Keratinocyte (primary cell): ENCODE measurements around the gene PRKCA. TPM values are rescaled to one million over a fixed set of nuclear protein-coding genes. Genes with fewer than 3 reads are reported as not detected.

ENCODE experiments used
- DNase-seq: peaks from one replicate; pipeline ENCODE4 v3.0.0-alpha.2; 2011; ENCODE audit warnings: low read depth, missing footprints, low spot score
- FAIRE-seq: peaks from 2 replicates; lab custom pipeline; 2011; peaks lifted over from hg19 to GRCh38; lab: Jason Lieb, UNC
- H2AFZ ChIP-seq: 2 replicates; pipeline ENCODE4 v1.6.0; 2012; ENCODE audit warnings: low read length, control low read depth, inconsistent platforms; ENCODE audit not compliant: control insufficient read depth
- H3K27ac ChIP-seq: 2 replicates; pipeline ENCODE4 v1.5.1; 2011; ENCODE audit warnings: low read length; ENCODE audit not compliant: control insufficient read depth, insufficient read depth
- H3K27me3 ChIP-seq: 3 replicates; pipeline ENCODE4 v1.6.0; 2011; ENCODE audit warnings: low read length; ENCODE audit not compliant: control insufficient read depth, insufficient read depth; ENCODE audit errors: extremely low read depth
- H3K36me3 ChIP-seq, 2 experiments: 2 replicates in 1 of 2; 3 replicates in 1 of 2; pipeline ENCODE4 v1.5.1; 2011; ENCODE audit warnings: low read length in 2 of 2, mild to moderate bottlenecking in 1 of 2; ENCODE audit not compliant: control insufficient read depth in 2 of 2, insufficient read depth in 2 of 2; ENCODE audit errors: extremely low read depth in 1 of 2
- H3K4me1 ChIP-seq: 3 replicates; pipeline ENCODE4 v1.5.1; 2011; ENCODE audit warnings: low read length; ENCODE audit not compliant: control insufficient read depth, insufficient read depth; ENCODE audit errors: extremely low read depth
- H3K4me2 ChIP-seq: 3 replicates; pipeline ENCODE4 v1.6.0; 2011; ENCODE audit warnings: low read depth, low read length; ENCODE audit not compliant: control insufficient read depth, insufficient read depth; ENCODE audit errors: extremely low read depth
- H3K4me3 ChIP-seq, 3 experiments: fragments of 200-600 bp in 1 of 3; sonication (generic) in 1 of 3; 2 replicates in 2 of 3; 3 replicates in 1 of 3; pipeline ENCODE4 v1.5.1; 2011 to 2016; ENCODE audit warnings: low read length in 3 of 3, mild to moderate bottlenecking in 3 of 3, control low read depth in 2 of 3, inconsistent platforms in 1 of 3, low read depth in 1 of 3, mixed read lengths in 1 of 3, mixed run types in 1 of 3, moderate library complexity in 1 of 3; ENCODE audit not compliant: control insufficient read depth in 2 of 3, insufficient read depth in 2 of 3; ENCODE audit errors: extremely low read depth in 1 of 3
- H3K79me2 ChIP-seq: 2 replicates; pipeline ENCODE4 v1.6.0; 2012; ENCODE audit warnings: low read length; ENCODE audit not compliant: control insufficient read depth, insufficient read depth
- H3K9ac ChIP-seq: 3 replicates; pipeline ENCODE4 v1.6.0; 2011; ENCODE audit warnings: low read length; ENCODE audit not compliant: control insufficient read depth, insufficient read depth; ENCODE audit errors: extremely low read depth
- H3K9me1 ChIP-seq: 3 replicates; pipeline ENCODE4 v1.6.0; 2011; ENCODE audit warnings: low read length; ENCODE audit not compliant: control insufficient read depth, insufficient read depth; ENCODE audit errors: extremely low read depth
- H3K9me3 ChIP-seq: 2 replicates; pipeline ENCODE4 v1.5.1; 2012; ENCODE audit warnings: low read depth, low read length; ENCODE audit not compliant: control insufficient read depth
- H4K20me1 ChIP-seq: 3 replicates; pipeline ENCODE4 v1.6.0; 2011; ENCODE audit warnings: low read length; ENCODE audit not compliant: control insufficient read depth, insufficient read depth; ENCODE audit errors: extremely low read depth
- EZH2 ChIP-seq: IDR thresholded peaks from one replicate; pipeline ENCODE4 v1.6.1; 2012; ENCODE audit warnings: inconsistent platforms, mild to moderate bottlenecking, low read length, moderate library complexity
- dilution Hi-C: fragments of 300-500 bp; cut with MboI; formaldehyde crosslinking; loops from one replicate; pipeline ENCODE4 v1.7.0; 2020; ENCODE audit warnings: low sequenced_read_pairs; ENCODE audit not compliant: extremely low pct_ligation_motif_present
- polyA plus RNA-seq, 5 experiments: library from polyadenylated mRNA; depleted of rRNA in 3 of 5; stranded (reverse) in 3 of 5; stranded (forward) in 1 of 5; unstranded in 1 of 5; fragments of >200 nt; gene quantifications; 1 replicate in 1 of 5; 2 replicates in 3 of 5; 3 replicates in 1 of 5; pipeline versions ENCODE4 v1.2.1 to v1.2.3, GENCODE V29; 2011 to 2012; ENCODE audit warnings: missing spikeins in 2 of 5, low read depth in 1 of 5, low replicate concordance in 1 of 5
- TF ChIP-seq, protein P1 (sequence below), 3 experiments: IDR thresholded peaks in 1 of 3; conservative IDR thresholded peaks in 1 of 3; optimal IDR thresholded peaks in 1 of 3; 2 replicates in 2 of 3; 3 replicates in 1 of 3; pipeline versions ENCODE3 to v1.5.1; 2011; ENCODE audit warnings: low read length in 3 of 3, mild to moderate bottlenecking in 3 of 3, moderate library complexity in 2 of 3, control low read depth in 1 of 3, inconsistent platforms in 1 of 3; ENCODE audit not compliant: insufficient read depth in 2 of 3; ENCODE audit errors: extremely low read depth in 1 of 3

Gene PRKCA
- polyA plus RNA-seq, 1 donor (not counting 4 experiments of a cell fraction or from before 2014, with no cell fraction given) = 3.6 TPM

DNA sequence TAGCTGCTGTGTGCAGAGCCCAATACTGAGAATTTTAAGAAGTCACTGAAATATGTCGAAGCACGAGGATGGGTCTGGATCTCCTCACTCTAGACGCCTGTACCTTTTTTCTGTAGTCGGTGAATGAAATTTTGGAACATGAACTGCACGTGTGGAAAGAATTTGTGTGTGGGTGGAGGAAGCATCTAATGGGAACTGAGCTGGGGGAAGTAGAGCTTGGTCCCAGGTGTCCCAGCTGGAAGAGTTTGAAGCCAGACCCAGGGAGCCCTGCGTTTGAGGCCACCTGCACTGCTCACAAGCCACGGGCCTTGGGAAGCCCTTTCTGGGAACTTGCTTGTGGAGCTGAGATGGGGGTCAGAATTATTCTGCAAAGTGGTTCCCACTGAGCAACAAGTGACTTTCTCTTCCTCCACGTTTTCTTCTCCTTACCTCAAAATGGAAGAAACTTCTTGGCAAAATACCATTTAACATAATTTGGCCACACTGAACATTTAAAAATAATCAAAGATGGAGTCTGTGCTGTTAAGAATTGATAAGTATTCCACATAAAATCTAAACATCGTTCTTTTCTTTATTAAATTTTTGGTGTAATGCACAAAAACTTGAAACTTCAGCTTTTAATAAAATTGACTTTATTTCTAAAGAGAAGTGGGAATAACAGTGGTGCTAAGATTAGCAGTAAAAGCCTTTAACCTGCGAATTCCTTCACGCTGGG is 163.8 kb downstream of the PRKCA start:
- FAIRE-seq (no peak), DNase-seq (no peak)
- Histone ChIP-seq H3K9ac (peak overlapping the region; percentile 51), H2AFZ (no peak overlapping the region), H3K79me2 (no peaks in the 10 kb centered on the region), H3K27me3 (no peaks in the 10 kb centered on the region), H3K36me3 (no peaks in the 10 kb centered on the region), H3K4me3 (peak overlapping the region in 1 of 3 experiments; percentile 47), H3K9me1 (no peaks in the 10 kb centered on the region), H3K27ac (peak overlapping the region; percentile 79), H3K9me3 (no peaks in the 10 kb centered on the region), H3K4me2 (peak overlapping the region; percentile 86), H3K4me1 (peaks cover 56% of the 10 kb centered on the region), H4K20me1 (no peaks in the 10 kb centered on the region)
- no peak for TF ChIP-seq EZH2
- dilution Hi-C loops = no loop called here

DNA sequence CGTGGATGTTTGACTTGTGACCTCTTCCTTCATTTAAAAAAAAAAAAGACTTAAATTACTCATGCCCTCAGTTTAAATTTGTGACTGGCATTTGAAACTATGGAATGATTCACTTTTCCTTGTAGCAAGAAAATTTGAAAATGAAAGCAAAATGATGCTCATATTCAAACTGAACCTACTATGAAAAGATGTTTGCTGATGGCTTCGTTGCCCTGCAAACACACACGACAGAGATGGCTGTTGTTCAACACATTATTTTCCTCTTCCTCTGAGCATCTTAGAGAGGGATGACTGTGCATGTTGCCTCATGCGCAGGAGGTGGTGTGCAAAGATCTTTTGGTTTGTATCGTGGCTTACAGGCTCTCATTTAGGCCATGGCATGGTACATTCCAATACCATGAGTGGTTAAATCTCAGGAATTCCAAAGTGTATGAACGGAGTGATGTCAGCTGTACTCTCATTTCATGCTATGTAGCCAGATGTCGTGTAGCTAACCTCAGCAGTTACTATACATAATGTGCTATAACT is 164.5 kb downstream of the PRKCA start:
- Histone ChIP-seq H3K9ac (peak overlapping the region; percentile 51), H3K27ac (peak overlapping the region; percentile 79), H3K9me3 (no peaks in the 10 kb centered on the region), H4K20me1 (no peaks in the 10 kb centered on the region), H3K36me3 (no peaks in the 10 kb centered on the region), H3K27me3 (no peaks in the 10 kb centered on the region), H3K4me3 (peak overlapping the region in 2 of 3 experiments; percentile 47 to 52), H2AFZ (peak overlapping the region; percentile 70), H3K4me1 (peaks cover 50% of the 10 kb centered on the region), H3K4me2 (peak overlapping the region; percentile 86), H3K9me1 (no peaks in the 10 kb centered on the region), H3K79me2 (no peaks in the 10 kb centered on the region)
- dilution Hi-C loops = no loop called here
- peak; percentile 92 for FAIRE-seq
- TF ChIP-seq EZH2 = no peak
- TF ChIP-seq, protein P1, sequence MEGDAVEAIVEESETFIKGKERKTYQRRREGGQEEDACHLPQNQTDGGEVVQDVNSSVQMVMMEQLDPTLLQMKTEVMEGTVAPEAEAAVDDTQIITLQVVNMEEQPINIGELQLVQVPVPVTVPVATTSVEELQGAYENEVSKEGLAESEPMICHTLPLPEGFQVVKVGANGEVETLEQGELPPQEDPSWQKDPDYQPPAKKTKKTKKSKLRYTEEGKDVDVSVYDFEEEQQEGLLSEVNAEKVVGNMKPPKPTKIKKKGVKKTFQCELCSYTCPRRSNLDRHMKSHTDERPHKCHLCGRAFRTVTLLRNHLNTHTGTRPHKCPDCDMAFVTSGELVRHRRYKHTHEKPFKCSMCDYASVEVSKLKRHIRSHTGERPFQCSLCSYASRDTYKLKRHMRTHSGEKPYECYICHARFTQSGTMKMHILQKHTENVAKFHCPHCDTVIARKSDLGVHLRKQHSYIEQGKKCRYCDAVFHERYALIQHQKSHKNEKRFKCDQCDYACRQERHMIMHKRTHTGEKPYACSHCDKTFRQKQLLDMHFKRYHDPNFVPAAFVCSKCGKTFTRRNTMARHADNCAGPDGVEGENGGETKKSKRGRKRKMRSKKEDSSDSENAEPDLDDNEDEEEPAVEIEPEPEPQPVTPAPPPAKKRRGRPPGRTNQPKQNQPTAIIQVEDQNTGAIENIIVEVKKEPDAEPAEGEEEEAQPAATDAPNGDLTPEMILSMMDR (optimal IDR thresholded peaks at IDR 0.05 in 1 of 3, IDR thresholded peaks at IDR 0.05 in 1 of 3, conservative IDR thresholded peaks at IDR 0.05 in 1 of 3; ENCODE audit: extremely low read depth in 1 of 3, insufficient read depth in 2 of 3, low read length in 3 of 3) = no peak
- peak; percentile 89 for DNase-seq
